SK-N-SH treated with all-trans-retinoic acid at 6 μM for 48 hours (cell line): ENCODE data around the gene MAPK4.
"Not testable (repeated sequence)": the region's sequence is repeated elsewhere in the genome, so short reads cannot be mapped to it uniquely, and the experiment has no call there.

Source experiments
- ATAC-seq: fragments of 200-7000 bp; cut with Tn5 transposase; 3 replicates; pipeline ENCODE4 v1.9.1; 2020; ENCODE audit warnings: mild to moderate bottlenecking, moderate library complexity
- BACH2 ChIP-seq: fragments of 250-450 bp; sonication (Bioruptor Pico); IDR thresholded peaks from 2 replicates; pipeline ENCODE4 v1.9.0; 2021; ENCODE audit warnings: mild to moderate bottlenecking, borderline replicate concordance
- CREB5 ChIP-seq: fragments of 250-450 bp; sonication (Bioruptor Pico); IDR thresholded peaks from 2 replicates; pipeline ENCODE4 v1.5.1; 2020; ENCODE audit warnings: low read depth, mild to moderate bottlenecking, moderate library complexity
- CSDC2 ChIP-seq: fragments of 250-450 bp; sonication (Bioruptor Pico); IDR thresholded peaks from 2 replicates; pipeline ENCODE4 v1.5.0; 2020; ENCODE audit warnings: mild to moderate bottlenecking, moderate library complexity
- GLIS3 ChIP-seq: fragments of 250-450 bp; sonication (Bioruptor Pico); IDR thresholded peaks from 2 replicates; pipeline ENCODE4 v1.5.0; 2020; ENCODE audit warnings: mild to moderate bottlenecking, moderate library complexity
- ISL1 ChIP-seq: fragments of 250-450 bp; sonication (Bioruptor Pico); IDR thresholded peaks from 2 replicates; pipeline ENCODE4 v2.1.2; 2022; ENCODE audit warnings: mild to moderate bottlenecking, moderate library complexity
- OSR1 ChIP-seq: fragments of 250-450 bp; sonication (Bioruptor Pico); IDR thresholded peaks from 2 replicates; pipeline ENCODE4 v1.8.0; 2022; ENCODE audit warnings: moderate library complexity, mild to moderate bottlenecking, inconsistent platforms
- PPARA ChIP-seq: fragments of 250-450 bp; sonication (Bioruptor Pico); IDR thresholded peaks from 2 replicates; pipeline ENCODE4 v1.5.0; 2020; ENCODE audit warnings: mild to moderate bottlenecking, borderline replicate concordance
- RARB ChIP-seq: fragments of 250-450 bp; sonication (Bioruptor Pico); IDR thresholded peaks from 2 replicates; pipeline ENCODE4 v1.8.0; 2021; ENCODE audit warnings: mild to moderate bottlenecking, moderate library complexity
- SNAI2 ChIP-seq: fragments of 250-450 bp; sonication (Bioruptor Pico); IDR thresholded peaks from 2 replicates; pipeline ENCODE4 v1.5.0; 2020; ENCODE audit warnings: mild to moderate bottlenecking, moderate library complexity
- TCF4 ChIP-seq: fragments of 250-450 bp; sonication (Bioruptor Pico); IDR thresholded peaks from 2 replicates; pipeline ENCODE4 v1.8.0; 2021; ENCODE audit warnings: mild to moderate bottlenecking, moderate library complexity, borderline replicate concordance
- ZC3H10 ChIP-seq: fragments of 250-450 bp; sonication (Bioruptor Pico); IDR thresholded peaks from 2 replicates; pipeline ENCODE4 v1.5.1; 2021; ENCODE audit warnings: mild to moderate bottlenecking, moderate library complexity
- ZFP30 ChIP-seq: fragments of 450-650 bp; formaldehyde crosslinking; IDR thresholded peaks from 2 replicates; pipeline ENCODE4 v1.5.0; 2022; ENCODE audit warnings: mild to moderate bottlenecking, moderate library complexity
- ZNF565 ChIP-seq: fragments of 450-650 bp; formaldehyde crosslinking; conservative IDR thresholded peaks from 2 replicates; pipeline ENCODE4 v1.5.0; 2020; ENCODE audit warnings: low read depth, mild to moderate bottlenecking, moderate library complexity
- ZNF8 ChIP-seq: fragments of 450-650 bp; formaldehyde crosslinking; IDR thresholded peaks from 2 replicates; pipeline ENCODE4 v1.5.0; 2020; ENCODE audit warnings: mild to moderate bottlenecking, moderate library complexity
- TF ChIP-seq, protein P1 (sequence below): fragments of 250-450 bp; sonication (Bioruptor Pico); IDR thresholded peaks from 2 replicates; pipeline ENCODE4 v1.5.0; 2020; ENCODE audit warnings: mild to moderate bottlenecking, moderate library complexity
- TF ChIP-seq, protein P2 (sequence below): fragments of 250-450 bp; sonication (Bioruptor Pico); IDR thresholded peaks from 2 replicates; pipeline ENCODE4 v1.8.0; 2021; ENCODE audit warnings: low read depth, mild to moderate bottlenecking, moderate library complexity, borderline replicate concordance
- TF ChIP-seq, protein P3 (sequence below): fragments of 250-450 bp; sonication (Bioruptor Pico); IDR thresholded peaks from 2 replicates; pipeline ENCODE4 v1.5.1; 2021; ENCODE audit warnings: mild to moderate bottlenecking, moderate library complexity

Gene MAPK4

GRCh38 chr18:50545936-50546335, 14.0 kb upstream of the MAPK4 start:
- TF ChIP-seq, protein P1, sequence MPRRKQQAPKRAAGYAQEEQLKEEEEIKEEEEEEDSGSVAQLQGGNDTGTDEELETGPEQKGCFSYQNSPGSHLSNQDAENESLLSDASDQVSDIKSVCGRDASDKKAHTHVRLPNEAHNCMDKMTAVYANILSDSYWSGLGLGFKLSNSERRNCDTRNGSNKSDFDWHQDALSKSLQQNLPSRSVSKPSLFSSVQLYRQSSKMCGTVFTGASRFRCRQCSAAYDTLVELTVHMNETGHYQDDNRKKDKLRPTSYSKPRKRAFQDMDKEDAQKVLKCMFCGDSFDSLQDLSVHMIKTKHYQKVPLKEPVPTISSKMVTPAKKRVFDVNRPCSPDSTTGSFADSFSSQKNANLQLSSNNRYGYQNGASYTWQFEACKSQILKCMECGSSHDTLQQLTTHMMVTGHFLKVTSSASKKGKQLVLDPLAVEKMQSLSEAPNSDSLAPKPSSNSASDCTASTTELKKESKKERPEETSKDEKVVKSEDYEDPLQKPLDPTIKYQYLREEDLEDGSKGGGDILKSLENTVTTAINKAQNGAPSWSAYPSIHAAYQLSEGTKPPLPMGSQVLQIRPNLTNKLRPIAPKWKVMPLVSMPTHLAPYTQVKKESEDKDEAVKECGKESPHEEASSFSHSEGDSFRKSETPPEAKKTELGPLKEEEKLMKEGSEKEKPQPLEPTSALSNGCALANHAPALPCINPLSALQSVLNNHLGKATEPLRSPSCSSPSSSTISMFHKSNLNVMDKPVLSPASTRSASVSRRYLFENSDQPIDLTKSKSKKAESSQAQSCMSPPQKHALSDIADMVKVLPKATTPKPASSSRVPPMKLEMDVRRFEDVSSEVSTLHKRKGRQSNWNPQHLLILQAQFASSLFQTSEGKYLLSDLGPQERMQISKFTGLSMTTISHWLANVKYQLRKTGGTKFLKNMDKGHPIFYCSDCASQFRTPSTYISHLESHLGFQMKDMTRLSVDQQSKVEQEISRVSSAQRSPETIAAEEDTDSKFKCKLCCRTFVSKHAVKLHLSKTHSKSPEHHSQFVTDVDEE (CRISPR knock-in tag) = no peak
- TF ChIP-seq ZNF8 (CRISPR knock-in tag) (no peak), RARB (CRISPR knock-in tag) (no peak), SNAI2 (no peak), CSDC2 (CRISPR knock-in tag) (no peak), TCF4 (no peak), ISL1 (CRISPR knock-in tag) (no peak), BACH2 (CRISPR knock-in tag) (no peak), ZNF565 (CRISPR knock-in tag) (no peak), GLIS3 (CRISPR knock-in tag) (no peak), ZC3H10 (CRISPR knock-in tag) (no peak), PPARA (no peak), ZFP30 (no peak), CREB5 (CRISPR knock-in tag) (no peak)
- TF ChIP-seq, protein P2, sequence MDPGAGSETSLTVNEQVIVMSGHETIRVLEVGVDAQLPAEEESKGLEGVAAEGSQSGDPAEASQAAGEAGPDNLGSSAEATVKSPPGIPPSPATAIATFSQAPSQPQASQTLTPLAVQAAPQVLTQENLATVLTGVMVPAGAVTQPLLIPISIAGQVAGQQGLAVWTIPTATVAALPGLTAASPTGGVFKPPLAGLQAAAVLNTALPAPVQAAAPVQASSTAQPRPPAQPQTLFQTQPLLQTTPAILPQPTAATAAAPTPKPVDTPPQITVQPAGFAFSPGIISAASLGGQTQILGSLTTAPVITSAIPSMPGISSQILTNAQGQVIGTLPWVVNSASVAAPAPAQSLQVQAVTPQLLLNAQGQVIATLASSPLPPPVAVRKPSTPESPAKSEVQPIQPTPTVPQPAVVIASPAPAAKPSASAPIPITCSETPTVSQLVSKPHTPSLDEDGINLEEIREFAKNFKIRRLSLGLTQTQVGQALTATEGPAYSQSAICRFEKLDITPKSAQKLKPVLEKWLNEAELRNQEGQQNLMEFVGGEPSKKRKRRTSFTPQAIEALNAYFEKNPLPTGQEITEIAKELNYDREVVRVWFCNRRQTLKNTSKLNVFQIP (CRISPR knock-in tag) = no peak
- TF ChIP-seq, protein P3, sequence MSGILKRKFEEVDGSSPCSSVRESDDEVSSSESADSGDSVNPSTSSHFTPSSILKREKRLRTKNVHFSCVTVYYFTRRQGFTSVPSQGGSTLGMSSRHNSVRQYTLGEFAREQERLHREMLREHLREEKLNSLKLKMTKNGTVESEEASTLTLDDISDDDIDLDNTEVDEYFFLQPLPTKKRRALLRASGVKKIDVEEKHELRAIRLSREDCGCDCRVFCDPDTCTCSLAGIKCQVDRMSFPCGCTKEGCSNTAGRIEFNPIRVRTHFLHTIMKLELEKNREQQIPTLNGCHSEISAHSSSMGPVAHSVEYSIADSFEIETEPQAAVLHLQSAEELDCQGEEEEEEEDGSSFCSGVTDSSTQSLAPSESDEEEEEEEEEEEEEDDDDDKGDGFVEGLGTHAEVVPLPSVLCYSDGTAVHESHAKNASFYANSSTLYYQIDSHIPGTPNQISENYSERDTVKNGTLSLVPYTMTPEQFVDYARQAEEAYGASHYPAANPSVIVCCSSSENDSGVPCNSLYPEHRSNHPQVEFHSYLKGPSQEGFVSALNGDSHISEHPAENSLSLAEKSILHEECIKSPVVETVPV (CRISPR knock-in tag) = no peak

GRCh38 chr18:50548160-50548559, 11.7 kb upstream of the MAPK4 start:
- no peak for ATAC-seq
- TF ChIP-seq, protein P3 (CRISPR knock-in tag) = no peak
- TF ChIP-seq ZNF565 (CRISPR knock-in tag) = no peak
- no peak for TF ChIP-seq BACH2 (CRISPR knock-in tag)
- TF ChIP-seq CSDC2 (CRISPR knock-in tag) = no peak

More at GRCh38 chr18:50545936-50546335, 14.0 kb upstream of the MAPK4 start:
- ATAC-seq = no peak

- ATAC-seq = not testable (repeated sequence)
Measured at GRCh38 chr18:50551651-50552050, 8.2 kb upstream of the MAPK4 start.

DNA sequence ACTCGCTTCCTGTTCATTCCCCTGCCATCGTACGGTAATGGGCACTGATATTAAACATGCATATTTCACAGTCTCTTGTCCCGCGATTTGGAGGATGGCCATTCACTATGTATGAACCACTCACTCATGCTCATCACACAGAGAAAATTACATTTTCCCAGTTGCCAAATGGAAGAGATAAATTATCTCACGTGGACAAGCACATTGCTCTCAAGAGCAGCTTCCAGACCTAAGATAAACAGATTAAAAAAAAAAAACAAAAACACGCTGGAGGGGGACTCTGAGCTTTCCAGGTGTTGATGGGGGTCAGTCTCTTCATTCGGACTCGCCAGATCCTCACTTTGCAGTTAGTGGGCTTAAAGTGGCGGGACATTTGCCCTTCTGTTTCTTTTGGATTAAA, 1.7 kb upstream of the MAPK4 start:
- ATAC-seq = no peak
- TF ChIP-seq ISL1 (CRISPR knock-in tag) = no peak
- TF ChIP-seq ZC3H10 (CRISPR knock-in tag) = no peak
- TF ChIP-seq, protein P3 (CRISPR knock-in tag) = no peak
- TF ChIP-seq ZNF565 (CRISPR knock-in tag) = no peak
- TF ChIP-seq OSR1 (CRISPR knock-in tag) = no peak
- TF ChIP-seq BACH2 (CRISPR knock-in tag) = no peak
- TF ChIP-seq ZFP30 = no peak
- TF ChIP-seq, protein P2 (CRISPR knock-in tag) = no peak
- TF ChIP-seq SNAI2 = no peak
